ENCODE data around the gene NOTUM. TPM values are rescaled to one million over a fixed set of nuclear protein-coding genes. Genes with fewer than 3 reads are reported as not detected.
"Not testable (repeated sequence)": the region's sequence is repeated elsewhere in the genome, so short reads cannot be mapped to it uniquely, and the experiment has no call there.

NOTUM gene
- total RNA-seq, 1 donor from 2014 or later, result not detected

GRCh38 chr17:81921996-81922565 lies 38.9 kb downstream of the NOTUM start:
- peaks cover 52% of the 10 kb centered on the region for H3K4me1 ChIP-seq
- intact Hi-C loops (cut with DNase I), result no loop called here
- no peaks in the 10 kb centered on the region for H3K9me3 ChIP-seq
- TF ChIP-seq POLR2A (IDR thresholded peaks at IDR 0.05), result no peak
- TF ChIP-seq CTCF (IDR thresholded peaks at IDR 0.05), result no peak
- TF ChIP-seq POLR2AphosphoS5 (IDR thresholded peaks at IDR 0.05; ENCODE audit: insufficient read depth in 1 of 2, low read depth in 1 of 2), result no peak
- H3K27ac ChIP-seq, result no peak overlapping the region
- H3K27me3 ChIP-seq, result no peaks in the 10 kb centered on the region
- no peak overlapping the region for H3K4me3 ChIP-seq
- DNase-seq (ENCODE audit: extremely low spot score in 2 of 2), result no peak
- peaks cover 0 to 6% of the 10 kb centered on the region in 2 donors for H3K36me3 ChIP-seq

- no peaks in the 10 kb centered on the region for H3K9me3 ChIP-seq
- peaks cover 0 to 6% of the 10 kb centered on the region in 2 donors for H3K36me3 ChIP-seq
- no peak for TF ChIP-seq POLR2AphosphoS5 (IDR thresholded peaks at IDR 0.05; ENCODE audit: insufficient read depth in 1 of 2, low read depth in 1 of 2)
- no peak for TF ChIP-seq CTCF (IDR thresholded peaks at IDR 0.05)
- TF ChIP-seq POLR2A (IDR thresholded peaks at IDR 0.05), result no peak
- H3K4me1 ChIP-seq, result peaks cover 57% of the 10 kb centered on the region
- H3K27me3 ChIP-seq, result no peaks in the 10 kb centered on the region
- DNase-seq (ENCODE audit: extremely low spot score in 2 of 2), result no peak
- no peak overlapping the region for H3K4me3 ChIP-seq
- H3K27ac ChIP-seq, result no peak overlapping the region
- intact Hi-C loops (cut with DNase I), result no loop called here
Observed at GRCh38 chr17:81921537-81921862, 39.5 kb downstream of the NOTUM start.

- Histone ChIP-seq H3K4me3 (no peak overlapping the region), H3K4me1 (peaks cover 58% of the 10 kb centered on the region), H3K27me3 (no peaks in the 10 kb centered on the region), H3K9me3 (no peaks in the 10 kb centered on the region), H3K36me3 (peaks cover 0 to 6% of the 10 kb centered on the region in 2 donors), H3K27ac (no peak overlapping the region)
- TF ChIP-seq POLR2A (IDR thresholded peaks at IDR 0.05), result no peak
- no peak for TF ChIP-seq CTCF (IDR thresholded peaks at IDR 0.05)
- no peak for TF ChIP-seq POLR2AphosphoS5 (IDR thresholded peaks at IDR 0.05; ENCODE audit: insufficient read depth in 1 of 2, low read depth in 1 of 2)
- intact Hi-C loops (cut with DNase I), result no loop called here
- no peak for DNase-seq (ENCODE audit: extremely low spot score in 2 of 2)
Observed at GRCh38 chr17:81920612-81921536, 40.1 kb downstream of the NOTUM start.

GRCh38 chr17:81918832-81919545 lies 42.0 kb downstream of the NOTUM start:
- Histone ChIP-seq H3K27ac (peak overlapping the region; percentile 8), H3K4me1 (peaks cover 43% of the 10 kb centered on the region), H3K27me3 (no peaks in the 10 kb centered on the region), H3K36me3 (peaks cover 0 to 24% of the 10 kb centered on the region in 2 donors), H3K9me3 (no peaks in the 10 kb centered on the region), H3K4me3 (peak overlapping the region in 1 of 2 donors; percentile 59)
- TF ChIP-seq POLR2AphosphoS5 (IDR thresholded peaks at IDR 0.05; ENCODE audit: insufficient read depth in 1 of 2, low read depth in 1 of 2) (no peak), CTCF (IDR thresholded peaks at IDR 0.05) (no peak), POLR2A (IDR thresholded peaks at IDR 0.05) (no peak)
- intact Hi-C loops (cut with DNase I), result no loop called here
- DNase-seq (ENCODE audit: extremely low spot score in 2 of 2), result no peak

GRCh38 chr17:81918333-81918669 lies 42.7 kb downstream of the NOTUM start:
- H3K36me3 ChIP-seq, result peaks cover 0 to 31% of the 10 kb centered on the region in 2 donors
- DNase-seq (ENCODE audit: extremely low spot score in 2 of 2); intact Hi-C loops (cut with DNase I); H3K27me3 ChIP-seq; H3K9me3 ChIP-seq: not testable (repeated sequence)
- peak overlapping the region; percentile 59 to 95 for H3K4me3 ChIP-seq
- H3K4me1 ChIP-seq, result peaks cover 37% of the 10 kb centered on the region
- peak overlapping the region; percentile 66 for H3K27ac ChIP-seq
